MM.1S (cell line): Measurements from ENCODE around the gene TSHZ2.

ENCODE experiments used
- DNase-seq: peaks from one replicate; pipeline ENCODE4 v3.0.0-alpha.2; 2015
- H2AFZ ChIP-seq: fragments of 300-600 bp; sonication (generic); 2 replicates; pipeline ENCODE4 v1.6.0; 2016; ENCODE audit warnings: antibody characterized with exemption, low read length
- H3F3A ChIP-seq: fragments of 300-600 bp; sonication (generic); 2 replicates; pipeline ENCODE4 v1.6.1; 2016; ENCODE audit warnings: mild to moderate bottlenecking, antibody characterized with exemption, low read length, moderate library complexity, mixed read lengths; ENCODE audit not compliant: insufficient read depth
- H3K27ac ChIP-seq: fragments of 300-600 bp; sonication (generic); 2 replicates; pipeline ENCODE4 v1.5.1; 2016; ENCODE audit warnings: mild to moderate bottlenecking, low read length
- H3K27me3 ChIP-seq: fragments of 300-600 bp; sonication (generic); replicated peaks from 2 replicates; pipeline ENCODE4 v1.6.0; 2016; ENCODE audit warnings: low read length; ENCODE audit not compliant: insufficient read depth
- H3K36me3 ChIP-seq: fragments of 300-600 bp; sonication (generic); replicated peaks from 2 replicates; pipeline ENCODE4 v1.6.1; 2016; ENCODE audit warnings: mild to moderate bottlenecking, low read length, mixed read lengths; ENCODE audit not compliant: insufficient read depth
- H3K4me1 ChIP-seq: fragments of 300-600 bp; sonication (generic); 2 replicates; pipeline ENCODE4 v1.6.1; 2016; ENCODE audit warnings: low read length, mixed read lengths
- H3K4me2 ChIP-seq: fragments of 300-600 bp; sonication (generic); 2 replicates; pipeline ENCODE4 v1.6.0; 2016; ENCODE audit warnings: low read depth, low read length
- H3K4me3 ChIP-seq: fragments of 300-600 bp; sonication (generic); 2 replicates; pipeline ENCODE4 v1.5.1; 2016; ENCODE audit warnings: low read length, mixed read lengths
- H3K79me2 ChIP-seq: fragments of 300-600 bp; sonication (generic); 2 replicates; pipeline ENCODE4 v1.6.1; 2016; ENCODE audit warnings: mixed run types, low read length, mixed read lengths
- H3K9ac ChIP-seq: fragments of 300-600 bp; sonication (generic); 2 replicates; pipeline ENCODE4 v1.6.1; 2016; ENCODE audit warnings: low read length, mixed read lengths
- H3K9me2 ChIP-seq: fragments of 300-600 bp; sonication (generic); replicated peaks from 2 replicates; pipeline ENCODE4 v1.6.1; 2016; ENCODE audit warnings: mild to moderate bottlenecking, low read length, mixed read lengths; ENCODE audit not compliant: insufficient read depth
- H3K9me3 ChIP-seq: fragments of 300-600 bp; sonication (generic); replicated peaks from 2 replicates; pipeline ENCODE4 v1.6.1; 2016; ENCODE audit warnings: mild to moderate bottlenecking, low read length, mixed read lengths; ENCODE audit not compliant: insufficient read depth
- H4K20me1 ChIP-seq: fragments of 300-600 bp; sonication (generic); 2 replicates; pipeline ENCODE4 v1.6.1; 2016; ENCODE audit warnings: mild to moderate bottlenecking, low read length, moderate library complexity, mixed read lengths; ENCODE audit not compliant: insufficient read depth
- EZH2 ChIP-seq: fragments of 300-600 bp; sonication (generic); optimal IDR thresholded peaks from 2 replicates; pipeline ENCODE3; 2017; ENCODE audit warnings: low read depth, mild to moderate bottlenecking, antibody characterized with exemption, low read length, mixed read lengths
- EZH2phosphoT487 ChIP-seq: fragments of 300-600 bp; sonication (generic); IDR thresholded peaks from 2 replicates; pipeline ENCODE4 v1.6.1; 2018; ENCODE audit warnings: antibody characterized with exemption, low read length
- TF ChIP-seq, protein P1 (sequence below): fragments of 300-600 bp; sonication (generic); IDR thresholded peaks from 2 replicates; pipeline ENCODE4 v1.5.1; 2016; ENCODE audit warnings: antibody characterized with exemption, low read length, mixed read lengths

Gene TSHZ2

DNA sequence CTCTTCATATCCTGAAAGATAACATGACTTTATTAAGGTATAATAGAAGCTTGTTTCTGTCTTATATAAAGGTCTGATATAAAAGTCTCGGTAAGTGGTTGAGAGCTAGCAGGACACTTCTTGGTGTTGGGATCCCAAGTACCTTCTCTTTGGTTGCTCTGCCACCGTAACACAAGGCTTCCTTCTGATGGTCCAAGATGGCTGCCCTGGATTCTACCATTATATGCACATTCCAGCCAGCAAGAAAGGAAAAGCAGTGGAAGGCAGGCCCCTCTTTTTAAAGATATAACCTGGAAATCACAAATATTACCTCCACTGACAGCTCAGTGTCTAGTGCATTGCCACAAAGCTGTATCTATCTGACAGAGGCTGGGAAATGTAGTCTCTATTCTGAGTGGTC, 75.0 kb downstream of the TSHZ2 start:
- H3K4me3 ChIP-seq: no peak overlapping the region
- H3K4me1 ChIP-seq: no peaks in the 10 kb centered on the region
- H3K27ac ChIP-seq: no peak overlapping the region
- H3K4me2 ChIP-seq: no peak overlapping the region
- TF ChIP-seq, protein P1, sequence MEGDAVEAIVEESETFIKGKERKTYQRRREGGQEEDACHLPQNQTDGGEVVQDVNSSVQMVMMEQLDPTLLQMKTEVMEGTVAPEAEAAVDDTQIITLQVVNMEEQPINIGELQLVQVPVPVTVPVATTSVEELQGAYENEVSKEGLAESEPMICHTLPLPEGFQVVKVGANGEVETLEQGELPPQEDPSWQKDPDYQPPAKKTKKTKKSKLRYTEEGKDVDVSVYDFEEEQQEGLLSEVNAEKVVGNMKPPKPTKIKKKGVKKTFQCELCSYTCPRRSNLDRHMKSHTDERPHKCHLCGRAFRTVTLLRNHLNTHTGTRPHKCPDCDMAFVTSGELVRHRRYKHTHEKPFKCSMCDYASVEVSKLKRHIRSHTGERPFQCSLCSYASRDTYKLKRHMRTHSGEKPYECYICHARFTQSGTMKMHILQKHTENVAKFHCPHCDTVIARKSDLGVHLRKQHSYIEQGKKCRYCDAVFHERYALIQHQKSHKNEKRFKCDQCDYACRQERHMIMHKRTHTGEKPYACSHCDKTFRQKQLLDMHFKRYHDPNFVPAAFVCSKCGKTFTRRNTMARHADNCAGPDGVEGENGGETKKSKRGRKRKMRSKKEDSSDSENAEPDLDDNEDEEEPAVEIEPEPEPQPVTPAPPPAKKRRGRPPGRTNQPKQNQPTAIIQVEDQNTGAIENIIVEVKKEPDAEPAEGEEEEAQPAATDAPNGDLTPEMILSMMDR: no peak
- no peak for TF ChIP-seq EZH2
- no peak for TF ChIP-seq EZH2phosphoT487
- H3K79me2 ChIP-seq: no peaks in the 10 kb centered on the region
- no peaks in the 10 kb centered on the region for H3F3A ChIP-seq
- H2AFZ ChIP-seq: no peak overlapping the region
- H4K20me1 ChIP-seq: no peaks in the 10 kb centered on the region
- DNase-seq: no peak
- no peak overlapping the region for H3K9ac ChIP-seq
- no peaks in the 10 kb centered on the region for H3K27me3 ChIP-seq
- no peaks in the 10 kb centered on the region for H3K9me2 ChIP-seq
- no peaks in the 10 kb centered on the region for H3K9me3 ChIP-seq
- H3K36me3 ChIP-seq: no peaks in the 10 kb centered on the region

DNA sequence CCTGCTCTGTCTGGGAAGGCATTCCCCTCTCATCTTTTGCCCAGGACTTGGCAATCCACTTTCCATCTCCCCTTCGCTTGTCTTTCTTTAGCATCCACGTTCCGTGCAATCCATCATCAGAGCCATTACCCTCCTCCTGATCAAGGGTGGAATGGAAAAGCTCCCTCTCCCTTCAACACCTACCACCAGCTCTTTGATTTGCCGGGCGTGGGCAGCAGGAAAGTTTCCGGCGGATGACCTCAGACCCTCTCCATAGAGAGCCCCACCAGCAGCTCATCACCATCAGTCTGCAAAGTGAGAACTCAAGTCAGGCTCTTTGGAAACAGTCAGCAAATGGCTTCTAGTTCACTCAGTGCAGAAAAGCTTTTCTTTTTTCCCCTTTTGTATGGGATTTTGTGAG, 76.2 kb downstream of the TSHZ2 start:
- no peak overlapping the region for H2AFZ ChIP-seq

DNA sequence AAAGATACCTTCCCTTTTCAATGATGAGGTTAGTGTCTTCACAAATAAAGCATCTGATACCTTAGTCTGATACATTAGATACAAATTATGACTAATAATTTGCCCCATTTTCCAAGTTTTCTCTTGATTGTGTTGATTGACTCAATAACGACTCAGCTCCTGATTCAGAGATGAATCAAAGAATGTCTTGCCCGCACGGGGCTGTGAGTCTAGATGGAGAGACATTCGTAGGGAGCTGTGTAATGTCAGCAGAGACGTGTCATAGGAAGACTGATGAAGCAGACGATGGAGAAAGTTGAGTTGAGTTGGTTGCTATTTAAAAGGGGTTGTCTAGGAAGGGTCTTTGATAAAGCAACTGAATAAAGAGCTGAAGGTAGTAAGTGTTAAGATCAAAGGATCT, 78.2 kb downstream of the TSHZ2 start:
- TF ChIP-seq EZH2phosphoT487 (no peak), EZH2 (no peak)
- TF ChIP-seq, protein P1: no peak
- DNase-seq: no peak
- Histone ChIP-seq H3K36me3 (no peaks in the 10 kb centered on the region), H3K9ac (no peak overlapping the region), H4K20me1 (no peaks in the 10 kb centered on the region), H3K9me2 (no peaks in the 10 kb centered on the region), H3K79me2 (no peaks in the 10 kb centered on the region), H3F3A (no peaks in the 10 kb centered on the region), H3K4me2 (no peak overlapping the region), H3K27ac (no peak overlapping the region), H3K27me3 (no peaks in the 10 kb centered on the region), H2AFZ (no peak overlapping the region), H3K4me3 (no peak overlapping the region), H3K4me1 (no peaks in the 10 kb centered on the region), H3K9me3 (no peaks in the 10 kb centered on the region)

More for the DNA sequence above, 76.2 kb downstream of the TSHZ2 start:
- Histone ChIP-seq H3K4me3 (no peak overlapping the region), H3K27ac (no peak overlapping the region), H3K4me1 (no peaks in the 10 kb centered on the region), H3K9ac (no peak overlapping the region), H3K4me2 (no peak overlapping the region), H4K20me1 (no peaks in the 10 kb centered on the region), H3K79me2 (no peaks in the 10 kb centered on the region), H3K9me3 (no peaks in the 10 kb centered on the region), H3K36me3 (no peaks in the 10 kb centered on the region), H3F3A (no peaks in the 10 kb centered on the region), H3K9me2 (no peaks in the 10 kb centered on the region), H3K27me3 (no peaks in the 10 kb centered on the region)
- no peak for TF ChIP-seq EZH2phosphoT487
- no peak for TF ChIP-seq EZH2
- TF ChIP-seq, protein P1: no peak
- DNase-seq: no peak
